OCI-LY3 (cell line): ENCODE results near the gene BHLHE40.

Source experiments
- EZH2phosphoT487 ChIP-seq: fragments of 200-600 bp; shearing (Covaris generic); IDR thresholded peaks from 2 replicates; pipeline ENCODE4 v1.6.1; 2018; ENCODE audit warnings: antibody characterized with exemption, mixed run types, low read depth
- TF ChIP-seq, protein P1 (sequence below): fragments of 200-600, 300-600 bp; sonication (generic); IDR thresholded peaks from 2 replicates; pipeline ENCODE4 v1.5.1; 2014; ENCODE audit warnings: antibody characterized with exemption, low read length, low read depth

DNA sequence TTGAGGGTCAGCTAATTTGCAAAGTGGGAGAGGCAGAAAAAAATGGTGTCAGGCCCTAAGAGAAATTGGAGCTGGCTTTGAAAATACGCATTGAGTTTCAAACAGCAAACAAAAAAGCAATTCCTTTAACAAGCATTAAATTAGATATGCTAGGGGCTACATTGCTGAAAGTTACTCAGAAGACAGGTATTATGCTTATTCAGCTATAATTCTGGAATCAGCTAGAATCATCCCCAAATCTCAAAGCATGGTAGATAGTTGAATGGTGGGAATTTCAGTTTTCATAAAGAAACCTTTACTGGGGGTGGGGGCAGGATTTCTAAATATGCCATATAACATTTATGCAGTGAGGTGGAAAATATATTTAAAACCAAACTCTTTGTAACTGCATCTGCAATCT lies 50.5 kb downstream of the BHLHE40 start:
- TF ChIP-seq, protein P1, sequence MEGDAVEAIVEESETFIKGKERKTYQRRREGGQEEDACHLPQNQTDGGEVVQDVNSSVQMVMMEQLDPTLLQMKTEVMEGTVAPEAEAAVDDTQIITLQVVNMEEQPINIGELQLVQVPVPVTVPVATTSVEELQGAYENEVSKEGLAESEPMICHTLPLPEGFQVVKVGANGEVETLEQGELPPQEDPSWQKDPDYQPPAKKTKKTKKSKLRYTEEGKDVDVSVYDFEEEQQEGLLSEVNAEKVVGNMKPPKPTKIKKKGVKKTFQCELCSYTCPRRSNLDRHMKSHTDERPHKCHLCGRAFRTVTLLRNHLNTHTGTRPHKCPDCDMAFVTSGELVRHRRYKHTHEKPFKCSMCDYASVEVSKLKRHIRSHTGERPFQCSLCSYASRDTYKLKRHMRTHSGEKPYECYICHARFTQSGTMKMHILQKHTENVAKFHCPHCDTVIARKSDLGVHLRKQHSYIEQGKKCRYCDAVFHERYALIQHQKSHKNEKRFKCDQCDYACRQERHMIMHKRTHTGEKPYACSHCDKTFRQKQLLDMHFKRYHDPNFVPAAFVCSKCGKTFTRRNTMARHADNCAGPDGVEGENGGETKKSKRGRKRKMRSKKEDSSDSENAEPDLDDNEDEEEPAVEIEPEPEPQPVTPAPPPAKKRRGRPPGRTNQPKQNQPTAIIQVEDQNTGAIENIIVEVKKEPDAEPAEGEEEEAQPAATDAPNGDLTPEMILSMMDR, result no peak
- no peak for TF ChIP-seq EZH2phosphoT487
